Measurements from ENCODE around the gene SP9.

- TF ChIP-seq POLR2A (IDR thresholded peaks at IDR 0.05; ENCODE audit: low read depth, low read length) (no peak), POLR2AphosphoS5 (IDR thresholded peaks at IDR 0.05; ENCODE audit: low read depth, low read length) (no peak), PAX5 (IDR thresholded peaks at IDR 0.05; ENCODE audit: insufficient read depth, low read length, severe bottlenecking) (no peak), TAF1 (IDR thresholded peaks at IDR 0.05; ENCODE audit: low read depth, low read length) (no peak)
Measured at GRCh38 chr2:174300114-174300513, 34.6 kb upstream of the SP9 start.
